GM21390 (cell line): Measurements from ENCODE around the gene ZBED1.
"Not testable (repeated sequence)": the region's sequence is repeated elsewhere in the genome, so short reads cannot be mapped to it uniquely, and the experiment has no call there.

Source experiments
- ATAC-seq: cut with Tn5 transposase; IDR thresholded peaks from one replicate; pipeline ENCODE4 v1.9.1; 2021; ENCODE audit not compliant: unreplicated experiment

Gene ZBED1

GRCh38 chrX:2457289-2458133 lies 43.3 kb downstream of the ZBED1 start:
- ATAC-seq = no peak

- ATAC-seq = not testable (repeated sequence)
Measured at GRCh38 chrX:2456091-2456490, 44.7 kb downstream of the ZBED1 start.

DNA sequence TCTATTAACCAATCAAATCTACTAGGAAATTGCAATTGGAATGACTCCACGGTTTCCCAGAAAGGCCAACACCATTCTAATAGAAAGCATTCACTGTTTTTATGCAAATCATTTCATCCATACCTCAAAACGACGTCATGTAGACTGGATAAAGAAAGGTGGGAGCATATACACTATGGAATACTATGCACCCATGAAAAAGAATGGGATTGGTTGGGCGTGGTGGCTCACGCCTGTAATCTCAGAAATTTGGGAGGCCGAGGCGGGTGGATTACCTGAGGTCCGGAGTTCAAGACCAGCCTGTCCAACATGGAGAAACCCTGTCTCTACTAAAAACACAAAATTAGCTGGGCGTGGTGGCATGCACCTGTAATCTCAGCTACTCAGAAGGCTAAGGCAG lies 46.2 kb downstream of the ZBED1 start:
- not testable (repeated sequence) for ATAC-seq

GRCh38 chrX:2452799-2453198 lies 48.0 kb downstream of the ZBED1 start:
- no peak for ATAC-seq

DNA sequence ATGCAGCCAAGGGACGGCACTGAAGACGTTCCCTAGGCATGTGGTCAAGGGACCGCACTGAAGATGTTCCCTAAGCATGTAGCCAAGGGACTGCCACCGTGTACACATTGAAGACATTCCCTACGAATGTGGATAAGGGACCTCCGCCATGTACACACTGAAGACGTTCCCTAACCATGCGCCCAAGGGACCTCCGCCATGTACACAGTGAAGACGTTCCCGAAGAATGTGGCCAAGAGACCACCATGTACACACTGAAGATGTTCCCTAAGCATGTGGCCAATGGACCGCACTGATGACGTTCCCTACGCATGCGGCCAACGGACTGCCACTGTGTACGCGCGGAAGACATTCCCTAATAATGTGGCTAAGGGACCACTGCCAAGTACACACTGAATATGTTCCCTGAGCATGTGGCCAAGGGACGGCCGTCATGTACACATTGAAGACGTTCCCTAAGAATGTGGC lies 48.4 kb downstream of the ZBED1 start:
- no peak for ATAC-seq

GRCh38 chrX:2451501-2452316 lies 49.1 kb downstream of the ZBED1 start:
- no peak for ATAC-seq

GRCh38 chrX:2450681-2451080 lies 50.1 kb downstream of the ZBED1 start:
- no peak for ATAC-seq

GRCh38 chrX:2449135-2449886 lies 51.5 kb downstream of the ZBED1 start:
- ATAC-seq = no peak

GRCh38 chrX:2447484-2447883 lies 53.3 kb downstream of the ZBED1 start:
- ATAC-seq = no peak

GRCh38 chrX:2446815-2447214 lies 54.0 kb downstream of the ZBED1 start:
- ATAC-seq = no peak

- no peak for ATAC-seq
Measured at GRCh38 chrX:2445662-2446623, 54.8 kb downstream of the ZBED1 start.

DNA sequence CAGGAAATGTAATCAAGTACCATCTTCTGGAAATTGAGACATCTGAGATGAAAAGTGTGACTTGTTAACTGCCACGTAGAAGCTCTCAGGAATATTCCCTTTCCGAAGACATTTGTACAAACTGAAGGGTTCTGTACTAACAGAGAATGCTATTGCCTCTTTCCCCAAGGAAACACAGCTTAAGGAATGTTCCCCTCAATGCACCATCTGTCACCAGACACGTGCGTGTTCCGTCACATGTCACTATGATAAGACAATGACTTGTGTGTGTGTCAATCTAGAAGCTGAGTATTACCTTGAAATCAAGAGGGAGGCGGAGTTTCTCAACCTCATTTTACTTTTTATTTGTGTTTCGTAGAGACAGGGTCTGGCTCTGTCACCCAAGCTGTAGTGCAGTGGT lies 58.1 kb downstream of the ZBED1 start:
- no peak for ATAC-seq

GRCh38 chrX:2441466-2441865 lies 59.3 kb downstream of the ZBED1 start:
- ATAC-seq = no peak

DNA sequence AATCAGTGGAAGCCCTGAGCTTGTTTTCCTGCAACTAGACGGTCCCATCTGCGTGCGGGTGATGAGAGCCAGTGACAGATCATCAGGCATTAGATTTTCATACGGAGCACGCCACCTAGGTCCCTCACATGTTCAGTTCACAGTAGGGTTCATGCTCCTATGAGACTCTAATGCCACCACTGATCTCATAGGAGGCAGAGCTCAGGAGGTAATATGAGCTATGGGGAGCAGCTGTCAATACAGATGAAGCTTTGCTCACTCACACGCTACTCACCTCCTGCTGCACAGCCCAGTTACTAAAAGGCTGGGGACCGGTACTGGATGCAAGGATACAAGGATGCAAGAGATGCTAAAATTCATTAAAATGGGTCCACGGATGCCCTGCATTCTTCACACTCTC lies 61.2 kb downstream of the ZBED1 start:
- ATAC-seq = no peak
